SK-N-SH treated with all-trans-retinoic acid at 6 μM for 48 hours (cell line): ENCODE measurements around the gene ZBTB42.

ENCODE experiments used
- CSDC2 ChIP-seq: fragments of 250-450 bp; sonication (Bioruptor Pico); IDR thresholded peaks from 2 replicates; pipeline ENCODE4 v1.5.0; 2020; ENCODE audit warnings: mild to moderate bottlenecking, moderate library complexity
- CSRNP3 ChIP-seq: fragments of 250-450 bp; sonication (Bioruptor Pico); IDR thresholded peaks from 2 replicates; pipeline ENCODE4 v1.5.1; 2021; ENCODE audit warnings: mild to moderate bottlenecking, moderate library complexity
- GLIS3 ChIP-seq: fragments of 250-450 bp; sonication (Bioruptor Pico); IDR thresholded peaks from 2 replicates; pipeline ENCODE4 v1.5.0; 2020; ENCODE audit warnings: mild to moderate bottlenecking, moderate library complexity
- PPARA ChIP-seq: fragments of 250-450 bp; sonication (Bioruptor Pico); IDR thresholded peaks from 2 replicates; pipeline ENCODE4 v1.5.0; 2020; ENCODE audit warnings: mild to moderate bottlenecking, borderline replicate concordance
- RARB ChIP-seq: fragments of 250-450 bp; sonication (Bioruptor Pico); IDR thresholded peaks from 2 replicates; pipeline ENCODE4 v1.8.0; 2021; ENCODE audit warnings: mild to moderate bottlenecking, moderate library complexity
- TSHZ2 ChIP-seq: fragments of 250-450 bp; sonication (Bioruptor Pico); IDR thresholded peaks from 2 replicates; pipeline ENCODE4 v1.5.0; 2020; ENCODE audit warnings: mild to moderate bottlenecking, moderate library complexity
- ZC3H10 ChIP-seq: fragments of 250-450 bp; sonication (Bioruptor Pico); IDR thresholded peaks from 2 replicates; pipeline ENCODE4 v1.5.1; 2021; ENCODE audit warnings: mild to moderate bottlenecking, moderate library complexity
- ZFP3 ChIP-seq: fragments of 250-450 bp; sonication (Bioruptor Pico); IDR thresholded peaks from 2 replicates; pipeline ENCODE4 v1.5.0; 2020; ENCODE audit warnings: mild to moderate bottlenecking, moderate library complexity
- ZNF70 ChIP-seq: fragments of 450-650 bp; formaldehyde crosslinking; IDR thresholded peaks from 2 replicates; pipeline ENCODE4 v1.5.0; 2020; ENCODE audit warnings: mild to moderate bottlenecking, moderate library complexity
- TF ChIP-seq, protein P1 (sequence below): fragments of 250-450 bp; sonication (Bioruptor Pico); IDR thresholded peaks from 2 replicates; pipeline ENCODE4 v1.8.0; 2020; ENCODE audit warnings: mild to moderate bottlenecking, moderate library complexity, borderline replicate concordance
- TF ChIP-seq, protein P2 (sequence below): fragments of 250-450 bp; sonication (Bioruptor Pico); IDR thresholded peaks from 2 replicates; pipeline ENCODE4 v1.5.1; 2020; ENCODE audit warnings: low read depth, mild to moderate bottlenecking, moderate library complexity

DNA sequence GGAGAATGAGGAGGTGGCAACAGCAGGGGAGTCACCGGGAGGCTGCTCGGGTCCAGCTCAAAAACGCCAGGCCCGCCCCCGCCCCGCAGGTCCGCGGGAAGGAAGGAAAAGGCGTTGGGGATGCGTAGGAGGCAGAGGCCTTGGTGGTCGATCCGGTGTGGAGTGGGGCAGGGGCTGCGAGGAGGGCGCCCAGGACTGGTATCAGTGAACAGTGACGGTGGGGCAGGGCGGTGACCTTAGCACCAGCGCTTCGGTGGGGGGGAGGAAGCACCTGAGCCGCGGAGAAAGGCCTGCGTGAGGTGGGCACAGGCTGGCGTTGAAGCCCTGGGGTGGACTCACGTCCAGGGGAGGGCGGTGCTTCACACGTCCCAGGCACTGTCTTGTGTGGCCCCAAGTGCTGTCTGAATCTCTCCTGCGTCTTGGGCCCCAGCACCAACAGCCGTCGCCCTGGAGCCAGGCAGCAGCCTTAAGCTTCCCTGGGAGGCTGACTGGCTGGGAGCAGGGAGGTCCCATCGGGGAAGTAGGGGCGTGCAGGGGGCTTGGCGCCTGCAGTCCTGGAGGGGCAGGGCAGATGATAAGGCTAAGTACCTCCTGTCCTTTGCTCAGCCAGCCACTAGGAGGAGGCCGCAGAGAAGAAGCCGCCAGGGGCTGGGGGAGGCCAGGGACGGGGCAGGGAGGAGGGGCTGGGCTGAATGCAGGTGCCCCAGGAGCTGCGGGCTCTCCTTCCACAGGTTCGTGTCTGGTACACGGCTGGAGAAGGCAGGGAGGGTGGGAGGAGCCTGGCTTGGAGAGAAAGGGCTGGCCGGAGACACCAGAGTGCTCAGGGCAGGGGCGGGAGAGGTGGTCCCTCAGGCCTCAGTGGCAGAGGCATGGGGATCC, 26.5 kb downstream of the ZBTB42 start:
- TF ChIP-seq ZC3H10 (CRISPR knock-in tag) (no peak), CSRNP3 (no peak), TSHZ2 (no peak), ZFP3 (CRISPR knock-in tag) (no peak), ZNF70 (CRISPR knock-in tag) (no peak), PPARA (no peak), CSDC2 (no peak), RARB (CRISPR knock-in tag) (no peak), GLIS3 (no peak)
- TF ChIP-seq, protein P1, sequence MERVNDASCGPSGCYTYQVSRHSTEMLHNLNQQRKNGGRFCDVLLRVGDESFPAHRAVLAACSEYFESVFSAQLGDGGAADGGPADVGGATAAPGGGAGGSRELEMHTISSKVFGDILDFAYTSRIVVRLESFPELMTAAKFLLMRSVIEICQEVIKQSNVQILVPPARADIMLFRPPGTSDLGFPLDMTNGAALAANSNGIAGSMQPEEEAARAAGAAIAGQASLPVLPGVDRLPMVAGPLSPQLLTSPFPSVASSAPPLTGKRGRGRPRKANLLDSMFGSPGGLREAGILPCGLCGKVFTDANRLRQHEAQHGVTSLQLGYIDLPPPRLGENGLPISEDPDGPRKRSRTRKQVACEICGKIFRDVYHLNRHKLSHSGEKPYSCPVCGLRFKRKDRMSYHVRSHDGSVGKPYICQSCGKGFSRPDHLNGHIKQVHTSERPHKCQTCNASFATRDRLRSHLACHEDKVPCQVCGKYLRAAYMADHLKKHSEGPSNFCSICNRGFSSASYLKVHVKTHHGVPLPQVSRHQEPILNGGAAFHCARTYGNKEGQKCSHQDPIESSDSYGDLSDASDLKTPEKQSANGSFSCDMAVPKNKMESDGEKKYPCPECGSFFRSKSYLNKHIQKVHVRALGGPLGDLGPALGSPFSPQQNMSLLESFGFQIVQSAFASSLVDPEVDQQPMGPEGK (CRISPR knock-in tag) = no peak
- TF ChIP-seq, protein P2, sequence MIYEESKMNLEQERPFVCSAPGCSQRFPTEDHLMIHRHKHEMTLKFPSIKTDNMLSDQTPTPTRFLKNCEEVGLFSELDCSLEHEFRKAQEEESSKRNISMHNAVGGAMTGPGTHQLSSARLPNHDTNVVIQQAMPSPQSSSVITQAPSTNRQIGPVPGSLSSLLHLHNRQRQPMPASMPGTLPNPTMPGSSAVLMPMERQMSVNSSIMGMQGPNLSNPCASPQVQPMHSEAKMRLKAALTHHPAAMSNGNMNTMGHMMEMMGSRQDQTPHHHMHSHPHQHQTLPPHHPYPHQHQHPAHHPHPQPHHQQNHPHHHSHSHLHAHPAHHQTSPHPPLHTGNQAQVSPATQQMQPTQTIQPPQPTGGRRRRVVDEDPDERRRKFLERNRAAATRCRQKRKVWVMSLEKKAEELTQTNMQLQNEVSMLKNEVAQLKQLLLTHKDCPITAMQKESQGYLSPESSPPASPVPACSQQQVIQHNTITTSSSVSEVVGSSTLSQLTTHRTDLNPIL (CRISPR knock-in tag) = no peak
